OCI-LY7 (cell line): ENCODE results near the gene HOXC6. TPM values are rescaled to one million over a fixed set of nuclear protein-coding genes. Genes with fewer than 3 reads are reported as not detected.
A peak's percentile ranks its signal among the peaks of the same experiment; 100 is the strongest.

Experiments
- BruUV-seq: library from RNA; stranded (reverse); fragments of 400-500 nt; replicated peaks from 2 replicates; lab custom pipeline; 2021; lab: Mats Ljungman, UMichigan
- CTCF ChIA-PET: fragments of 300-600 bp; sonication (Branson Sonifier 250); formaldehyde crosslinking; loops from one replicate; lab custom pipeline; 2022; ENCODE audit warnings: antibody characterized with exemption; ENCODE audit not compliant: unreplicated experiment; lab: Charles Lee
- POLR2A ChIA-PET: fragments of 300-600 bp; sonication (Branson Sonifier 250); formaldehyde crosslinking; loops from one replicate; lab custom pipeline; 2022; ENCODE audit warnings: antibody characterized with exemption; lab: Charles Lee
- DNase-seq: peaks from one replicate; pipeline ENCODE4 v3.0.0-alpha.2; 2015; ENCODE audit warnings: low spot score
- H2AFZ ChIP-seq: fragments of 200-600 bp; sonication (generic), shearing (Covaris generic); 2 replicates; pipeline ENCODE4 v1.6.1; 2014; ENCODE audit warnings: mild to moderate bottlenecking, antibody characterized with exemption, low read length, moderate library complexity
- H3K27ac ChIP-seq: fragments of 200-600 bp; sonication (generic); 2 replicates; pipeline ENCODE4 v1.5.1; 2014; ENCODE audit warnings: mixed run types, low read depth, mild to moderate bottlenecking, moderate library complexity, low read length, inconsistent platforms; ENCODE audit not compliant: poor library complexity, severe bottlenecking
- H3K36me3 ChIP-seq: fragments of 200-600 bp; sonication (generic); 2 replicates; pipeline ENCODE4 v1.6.1; 2014; ENCODE audit warnings: mild to moderate bottlenecking, antibody characterized with exemption, low read length, moderate library complexity, mixed read lengths; ENCODE audit not compliant: insufficient read depth
- H3K4me1 ChIP-seq: fragments of 200-600 bp; sonication (generic); 2 replicates; pipeline ENCODE4 v1.5.1; 2014; ENCODE audit warnings: mild to moderate bottlenecking, low read length; ENCODE audit not compliant: insufficient read depth, poor library complexity, severe bottlenecking
- H3K4me2 ChIP-seq: fragments of 200-600 bp; sonication (generic); 2 replicates; pipeline ENCODE4 v1.6.1; 2014; ENCODE audit warnings: mild to moderate bottlenecking, low read length
- H3K4me3 ChIP-seq: fragments of 200-600 bp; sonication (generic); 2 replicates; pipeline ENCODE4 v1.5.1; 2014; ENCODE audit warnings: mild to moderate bottlenecking, low read depth, low read length; ENCODE audit not compliant: poor library complexity, severe bottlenecking
- H3K79me2 ChIP-seq: fragments of 200-600 bp; sonication (generic); 2 replicates; pipeline ENCODE4 v1.6.1; 2016; ENCODE audit warnings: low read depth, mild to moderate bottlenecking, low read length, moderate library complexity, mixed read lengths; ENCODE audit not compliant: insufficient read depth
- H3K9me2 ChIP-seq: fragments of 200-600 bp; sonication (generic); 2 replicates; pipeline ENCODE4 v1.6.1; 2016; ENCODE audit warnings: mild to moderate bottlenecking, low read length, mixed read lengths; ENCODE audit not compliant: insufficient read depth
- H3K9me3 ChIP-seq: fragments of 200-600 bp; sonication (generic); 2 replicates; pipeline ENCODE4 v1.6.1; 2014; ENCODE audit warnings: mild to moderate bottlenecking, mixed run types, low read length, mixed read lengths
- H4K20me1 ChIP-seq: fragments of 200-600 bp; sonication (generic); 2 replicates; pipeline ENCODE4 v1.6.1; 2014; ENCODE audit warnings: mild to moderate bottlenecking, antibody characterized with exemption, low read length, moderate library complexity, mixed read lengths; ENCODE audit not compliant: insufficient read depth
- EZH2phosphoT487 ChIP-seq: fragments of 200-600 bp; sonication (generic); IDR thresholded peaks from 2 replicates; pipeline ENCODE4 v1.6.1; 2018; ENCODE audit warnings: low read depth, borderline replicate concordance, mild to moderate bottlenecking, mixed run types, antibody characterized with exemption, low read length, moderate library complexity, mixed read lengths
- intact Hi-C: fragments of 100-400 bp; cut with micrococcal nuclease; formaldehyde crosslinking; loops from one replicate; pipeline ENCODE4 v1.10.0; 2022; ENCODE audit not compliant: unreplicated experiment
- total RNA-seq, 2 experiments: library from RNA; depleted of rRNA in 1 of 2; stranded (reverse); fragments of >200 nt in 1 of 2; shearing (Covaris generic) in 1 of 2; gene quantifications; 2 replicates each; pipeline ENCODE4 v1.2.3, GENCODE V29; 2014 to 2022
- TF ChIP-seq, protein P1 (sequence below): fragments of 200-600 bp; sonication (generic); conservative IDR thresholded peaks from 2 replicates; pipeline ENCODE4 v1.5.1; 2014; ENCODE audit warnings: mild to moderate bottlenecking, antibody characterized with exemption, low read length, moderate library complexity, mixed read lengths

HOXC6 gene
- total RNA-seq, 2 experiments from 2014 or later = 0.92 to 2.7 TPM

DNA sequence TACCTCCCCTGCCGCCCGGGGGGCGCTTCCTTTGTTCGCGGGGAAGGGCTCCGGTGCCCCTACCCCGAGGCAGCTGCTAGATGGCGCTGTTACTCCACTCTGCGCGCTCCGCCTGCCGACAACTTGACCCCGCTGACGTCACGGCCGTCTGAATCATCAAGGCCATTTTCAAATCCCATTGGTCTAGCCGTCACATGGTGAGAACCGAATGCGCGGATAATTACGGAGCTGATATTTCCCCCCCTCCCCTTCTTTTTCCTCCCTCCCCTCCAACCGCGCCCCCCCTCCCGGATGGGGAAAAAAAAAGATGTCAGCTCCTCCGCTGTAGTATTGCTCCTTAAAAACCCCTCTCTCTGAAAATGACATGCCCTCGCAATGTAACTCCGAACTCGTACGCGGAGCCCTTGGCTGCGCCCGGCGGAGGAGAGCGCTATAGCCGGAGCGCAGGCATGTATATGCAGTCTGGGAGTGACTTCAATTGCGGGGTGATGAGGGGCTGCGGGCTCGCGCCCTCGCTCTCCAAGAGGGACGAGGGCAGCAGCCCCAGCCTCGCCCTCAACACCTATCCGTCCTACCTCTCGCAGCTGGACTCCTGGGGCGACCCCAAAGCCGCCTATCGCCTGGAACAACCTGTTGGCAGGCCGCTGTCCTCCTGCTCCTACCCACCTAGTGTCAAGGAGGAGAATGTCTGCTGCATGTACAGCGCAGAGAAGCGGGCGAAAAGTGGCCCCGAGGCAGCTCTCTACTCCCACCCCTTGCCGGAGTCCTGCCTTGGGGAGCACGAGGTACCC, 43.1 kb upstream of the HOXC6 start, which contains the start of gene HOXC10:
Gene HOXC10, plus strand, starts transcription at position 246 of the 791 bp plus-strand sequence. Its CDS starts 114 bp downstream, at position 360.
- no peaks in the 10 kb centered on the region for H4K20me1 ChIP-seq
- peaks cover 49% of the 10 kb centered on the region for H3K4me1 ChIP-seq
- H3K4me3 ChIP-seq = peak within 1 kb of the TSS; percentile 30
- CTCF ChIA-PET = interaction anchor here (0.5 to 1.2 kb wide), 5 partner anchors 11 to 224 kb away, joined by 3 read pairs; no protein-coding TSS in a partner anchor
- intact Hi-C loops = loop anchor here (10.0 kb wide), 2 partner anchors 190 to 280 kb away; no protein-coding TSS in a partner anchor
- H3K27ac ChIP-seq = no peak within 1 kb of the TSS
- H2AFZ ChIP-seq = peak within 1 kb of the TSS; percentile 10; the same call in 1 of the 2 replicates
- H3K4me2 ChIP-seq = peak within 1 kb of the TSS; percentile 41
- H3K9me3 ChIP-seq = no peaks in the 10 kb centered on the region
- POLR2A ChIA-PET = interaction anchor here (0.6 kb wide), 1 partner anchor 32 kb away, joined by 4 read pairs; no protein-coding TSS in a partner anchor
- peak; percentile 95 for DNase-seq
- H3K79me2 ChIP-seq = no peaks in the 10 kb centered on the region
- BruUV-seq = no TSS peak
- TF ChIP-seq, protein P1, sequence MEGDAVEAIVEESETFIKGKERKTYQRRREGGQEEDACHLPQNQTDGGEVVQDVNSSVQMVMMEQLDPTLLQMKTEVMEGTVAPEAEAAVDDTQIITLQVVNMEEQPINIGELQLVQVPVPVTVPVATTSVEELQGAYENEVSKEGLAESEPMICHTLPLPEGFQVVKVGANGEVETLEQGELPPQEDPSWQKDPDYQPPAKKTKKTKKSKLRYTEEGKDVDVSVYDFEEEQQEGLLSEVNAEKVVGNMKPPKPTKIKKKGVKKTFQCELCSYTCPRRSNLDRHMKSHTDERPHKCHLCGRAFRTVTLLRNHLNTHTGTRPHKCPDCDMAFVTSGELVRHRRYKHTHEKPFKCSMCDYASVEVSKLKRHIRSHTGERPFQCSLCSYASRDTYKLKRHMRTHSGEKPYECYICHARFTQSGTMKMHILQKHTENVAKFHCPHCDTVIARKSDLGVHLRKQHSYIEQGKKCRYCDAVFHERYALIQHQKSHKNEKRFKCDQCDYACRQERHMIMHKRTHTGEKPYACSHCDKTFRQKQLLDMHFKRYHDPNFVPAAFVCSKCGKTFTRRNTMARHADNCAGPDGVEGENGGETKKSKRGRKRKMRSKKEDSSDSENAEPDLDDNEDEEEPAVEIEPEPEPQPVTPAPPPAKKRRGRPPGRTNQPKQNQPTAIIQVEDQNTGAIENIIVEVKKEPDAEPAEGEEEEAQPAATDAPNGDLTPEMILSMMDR = peak; percentile 76
- TF ChIP-seq EZH2phosphoT487 = no peak
- H3K9me2 ChIP-seq = no peaks in the 10 kb centered on the region
- H3K36me3 ChIP-seq = no peaks in the 10 kb centered on the region

- no peaks in the 10 kb centered on the region for H3K9me3 ChIP-seq
- H3K4me1 ChIP-seq = peaks cover 49% of the 10 kb centered on the region
- H3K79me2 ChIP-seq = no peaks in the 10 kb centered on the region
- no TSS peak for BruUV-seq
- H3K27ac ChIP-seq = no peak overlapping the region
- no peaks in the 10 kb centered on the region for H4K20me1 ChIP-seq
- H3K9me2 ChIP-seq = no peaks in the 10 kb centered on the region
- intact Hi-C loops = loop anchor here (10.0 kb wide), 2 partner anchors 191 to 281 kb away; no protein-coding TSS in a partner anchor
- H3K36me3 ChIP-seq = no peaks in the 10 kb centered on the region
- no peak overlapping the region for H2AFZ ChIP-seq
- DNase-seq = no peak
- ChIA-PET CTCF (interaction anchor here (0.6 kb wide), 1 partner anchor 223 kb away, joined by 3 read pairs; no protein-coding TSS in a partner anchor), POLR2A (interaction anchor here (0.6 kb wide), 2 partner anchors 31 to 43 kb away, joined by 4 to 6 read pairs; no protein-coding TSS in a partner anchor)
- H3K4me3 ChIP-seq = no peak overlapping the region
- TF ChIP-seq, protein P1 = no peak
- TF ChIP-seq EZH2phosphoT487 = no peak
- H3K4me2 ChIP-seq = peak overlapping the region; percentile 14; the same call in 1 of the 2 replicates
Observed at GRCh38 chr12:53985692-53985993, 42.6 kb upstream of the HOXC6 start.
